22Rv1 (cell line): Measurements from ENCODE around the gene LY86.

Experiments
- ZFX ChIP-seq: fragments of 450-650 bp; IDR thresholded peaks from 2 replicates; pipeline ENCODE4 v1.6.1; 2017; ENCODE audit warnings: antibody characterized with exemption, borderline replicate concordance
- TF ChIP-seq, protein P1 (sequence below): fragments of 450-650 bp; IDR thresholded peaks from 2 replicates; pipeline ENCODE4 v1.5.1; 2017; ENCODE audit warnings: mild to moderate bottlenecking

DNA sequence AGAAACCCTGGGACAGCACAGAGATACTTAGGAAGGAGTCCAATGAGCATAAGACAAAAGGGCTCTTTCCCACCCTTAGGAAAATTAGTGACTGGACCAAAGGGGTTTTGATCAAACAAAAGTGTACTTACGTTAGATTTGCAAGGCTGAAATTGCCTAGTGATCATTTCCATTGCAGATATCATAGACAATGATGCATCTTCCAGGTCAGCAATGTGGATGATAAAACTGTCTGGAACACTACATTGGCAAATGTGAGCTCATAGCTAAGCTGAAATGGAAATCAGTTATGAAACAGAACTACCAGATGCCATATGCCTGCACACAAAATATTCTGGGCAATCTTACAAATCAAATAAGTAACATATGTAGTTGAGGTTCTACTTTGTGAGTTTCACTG, 34.0 kb downstream of the LY86 start:
- TF ChIP-seq, protein P1, sequence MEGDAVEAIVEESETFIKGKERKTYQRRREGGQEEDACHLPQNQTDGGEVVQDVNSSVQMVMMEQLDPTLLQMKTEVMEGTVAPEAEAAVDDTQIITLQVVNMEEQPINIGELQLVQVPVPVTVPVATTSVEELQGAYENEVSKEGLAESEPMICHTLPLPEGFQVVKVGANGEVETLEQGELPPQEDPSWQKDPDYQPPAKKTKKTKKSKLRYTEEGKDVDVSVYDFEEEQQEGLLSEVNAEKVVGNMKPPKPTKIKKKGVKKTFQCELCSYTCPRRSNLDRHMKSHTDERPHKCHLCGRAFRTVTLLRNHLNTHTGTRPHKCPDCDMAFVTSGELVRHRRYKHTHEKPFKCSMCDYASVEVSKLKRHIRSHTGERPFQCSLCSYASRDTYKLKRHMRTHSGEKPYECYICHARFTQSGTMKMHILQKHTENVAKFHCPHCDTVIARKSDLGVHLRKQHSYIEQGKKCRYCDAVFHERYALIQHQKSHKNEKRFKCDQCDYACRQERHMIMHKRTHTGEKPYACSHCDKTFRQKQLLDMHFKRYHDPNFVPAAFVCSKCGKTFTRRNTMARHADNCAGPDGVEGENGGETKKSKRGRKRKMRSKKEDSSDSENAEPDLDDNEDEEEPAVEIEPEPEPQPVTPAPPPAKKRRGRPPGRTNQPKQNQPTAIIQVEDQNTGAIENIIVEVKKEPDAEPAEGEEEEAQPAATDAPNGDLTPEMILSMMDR, result no peak
- no peak for TF ChIP-seq ZFX
